ENCODE data around the gene KSR2. TPM values are rescaled to one million over a fixed set of nuclear protein-coding genes. Genes with fewer than 3 reads are reported as not detected.

KSR2 gene
- total and polyA plus RNA-seq, 2 of the 13 experiments (the other 11 are each of a cell fraction or from before 2014, with no cell fraction given) = 0.02 TPM; not detected in 1

- TF ChIP-seq, protein P1, sequence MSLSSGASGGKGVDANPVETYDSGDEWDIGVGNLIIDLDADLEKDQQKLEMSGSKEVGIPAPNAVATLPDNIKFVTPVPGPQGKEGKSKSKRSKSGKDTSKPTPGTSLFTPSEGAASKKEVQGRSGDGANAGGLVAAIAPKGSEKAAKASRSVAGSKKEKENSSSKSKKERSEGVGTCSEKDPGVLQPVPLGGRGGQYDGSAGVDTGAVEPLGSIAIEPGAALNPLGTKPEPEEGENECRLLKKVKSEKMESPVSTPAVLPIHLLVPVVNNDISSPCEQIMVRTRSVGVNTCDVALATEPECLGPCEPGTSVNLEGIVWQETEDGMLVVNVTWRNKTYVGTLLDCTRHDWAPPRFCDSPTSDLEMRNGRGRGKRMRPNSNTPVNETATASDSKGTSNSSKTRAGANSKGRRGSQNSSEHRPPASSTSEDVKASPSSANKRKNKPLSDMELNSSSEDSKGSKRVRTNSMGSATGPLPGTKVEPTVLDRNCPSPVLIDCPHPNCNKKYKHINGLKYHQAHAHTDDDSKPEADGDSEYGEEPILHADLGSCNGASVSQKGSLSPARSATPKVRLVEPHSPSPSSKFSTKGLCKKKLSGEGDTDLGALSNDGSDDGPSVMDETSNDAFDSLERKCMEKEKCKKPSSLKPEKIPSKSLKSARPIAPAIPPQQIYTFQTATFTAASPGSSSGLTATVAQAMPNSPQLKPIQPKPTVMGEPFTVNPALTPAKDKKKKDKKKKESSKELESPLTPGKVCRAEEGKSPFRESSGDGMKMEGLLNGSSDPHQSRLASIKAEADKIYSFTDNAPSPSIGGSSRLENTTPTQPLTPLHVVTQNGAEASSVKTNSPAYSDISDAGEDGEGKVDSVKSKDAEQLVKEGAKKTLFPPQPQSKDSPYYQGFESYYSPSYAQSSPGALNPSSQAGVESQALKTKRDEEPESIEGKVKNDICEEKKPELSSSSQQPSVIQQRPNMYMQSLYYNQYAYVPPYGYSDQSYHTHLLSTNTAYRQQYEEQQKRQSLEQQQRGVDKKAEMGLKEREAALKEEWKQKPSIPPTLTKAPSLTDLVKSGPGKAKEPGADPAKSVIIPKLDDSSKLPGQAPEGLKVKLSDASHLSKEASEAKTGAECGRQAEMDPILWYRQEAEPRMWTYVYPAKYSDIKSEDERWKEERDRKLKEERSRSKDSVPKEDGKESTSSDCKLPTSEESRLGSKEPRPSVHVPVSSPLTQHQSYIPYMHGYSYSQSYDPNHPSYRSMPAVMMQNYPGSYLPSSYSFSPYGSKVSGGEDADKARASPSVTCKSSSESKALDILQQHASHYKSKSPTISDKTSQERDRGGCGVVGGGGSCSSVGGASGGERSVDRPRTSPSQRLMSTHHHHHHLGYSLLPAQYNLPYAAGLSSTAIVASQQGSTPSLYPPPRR (CRISPR knock-in tag; IDR thresholded peaks at IDR 0.05; ENCODE audit: borderline replicate concordance) = peak; percentile 47; the same call in 1 of the 2 replicates
- no peak for TF ChIP-seq CBX1 (IDR thresholded peaks at IDR 0.05; ENCODE audit: low read depth)
- TF ChIP-seq DMTF1 (CRISPR knock-in tag; IDR thresholded peaks at IDR 0.05) = no peak
- no peak for TF ChIP-seq PRPF4 (IDR thresholded peaks at IDR 0.05; ENCODE audit: low read depth, low read length, poor library complexity, severe bottlenecking)
- TF ChIP-seq, protein P2, sequence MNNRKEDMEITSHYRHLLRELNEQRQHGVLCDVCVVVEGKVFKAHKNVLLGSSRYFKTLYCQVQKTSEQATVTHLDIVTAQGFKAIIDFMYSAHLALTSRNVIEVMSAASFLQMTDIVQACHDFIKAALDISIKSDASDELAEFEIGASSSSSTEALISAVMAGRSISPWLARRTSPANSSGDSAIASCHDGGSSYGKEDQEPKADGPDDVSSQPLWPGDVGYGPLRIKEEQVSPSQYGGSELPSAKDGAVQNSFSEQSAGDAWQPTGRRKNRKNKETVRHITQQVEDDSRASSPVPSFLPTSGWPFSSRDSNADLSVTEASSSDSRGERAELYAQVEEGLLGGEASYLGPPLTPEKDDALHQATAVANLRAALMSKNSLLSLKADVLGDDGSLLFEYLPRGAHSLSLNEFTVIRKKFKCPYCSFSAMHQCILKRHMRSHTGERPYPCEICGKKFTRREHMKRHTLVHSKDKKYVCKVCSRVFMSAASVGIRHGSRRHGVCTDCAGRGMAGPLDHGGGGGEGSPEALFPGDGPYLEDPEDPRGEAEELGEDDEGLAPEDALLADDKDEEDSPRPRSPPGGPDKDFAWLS (CRISPR knock-in tag; IDR thresholded peaks at IDR 0.05; ENCODE audit: borderline replicate concordance) = no peak
- TF ChIP-seq RCOR2 (CRISPR knock-in tag; IDR thresholded peaks at IDR 0.05) = no peak
- TF ChIP-seq ISL2 (CRISPR knock-in tag; IDR thresholded peaks at IDR 0.05) = peak; percentile 21; the same call in 1 of the 2 replicates
- no peak for TF ChIP-seq PCBP1 (IDR thresholded peaks at IDR 0.05; ENCODE audit: borderline replicate concordance, low read depth, low read length)
- TF ChIP-seq, protein P3, sequence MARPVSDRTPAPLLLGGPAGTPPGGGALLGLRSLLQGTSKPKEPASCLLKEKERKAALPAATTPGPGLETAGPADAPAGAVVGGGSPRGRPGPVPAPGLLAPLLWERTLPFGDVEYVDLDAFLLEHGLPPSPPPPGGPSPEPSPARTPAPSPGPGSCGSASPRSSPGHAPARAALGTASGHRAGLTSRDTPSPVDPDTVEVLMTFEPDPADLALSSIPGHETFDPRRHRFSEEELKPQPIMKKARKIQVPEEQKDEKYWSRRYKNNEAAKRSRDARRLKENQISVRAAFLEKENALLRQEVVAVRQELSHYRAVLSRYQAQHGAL (CRISPR knock-in tag; IDR thresholded peaks at IDR 0.05; ENCODE audit: not compliant biosample characterization) = no peak
- no peak for TF ChIP-seq ONECUT2 (CRISPR knock-in tag; IDR thresholded peaks at IDR 0.05)
- TF ChIP-seq ZNF33B (CRISPR knock-in tag; IDR thresholded peaks at IDR 0.05) = no peak
- TF ChIP-seq EHMT2 (IDR thresholded peaks at IDR 0.05; ENCODE audit: borderline replicate concordance, low read depth, low read length) = no peak; the same call in 1 of the 2 replicates
- no peak for TF ChIP-seq ETV6 (CRISPR knock-in tag; conservative IDR thresholded peaks at IDR 0.05)
- no peak for TF ChIP-seq ARID2 (CRISPR knock-in tag; IDR thresholded peaks at IDR 0.05; ENCODE audit: borderline replicate concordance)
- TF ChIP-seq ZNF124 (CRISPR knock-in tag; IDR thresholded peaks at IDR 0.05) = no peak
- TF ChIP-seq MLX (CRISPR knock-in tag; IDR thresholded peaks at IDR 0.05) = no peak; the same call in 1 of the 2 replicates
- no peak for TF ChIP-seq ZNF275 (CRISPR knock-in tag; IDR thresholded peaks at IDR 0.05; ENCODE audit: borderline replicate concordance)
These were observed 450.1 kb downstream of the KSR2 start (continued) for GRCh38 chr12:117518594-117519270.

Measured in HepG2 (cell line).